Endothelial cell of umbilical vein (primary cell): ENCODE results near the gene AADACL2. TPM values are rescaled to one million over a fixed set of nuclear protein-coding genes. Genes with fewer than 3 reads are reported as not detected.

Experiments used
- BruUV-seq: library from RNA; stranded (reverse); fragments of 400-500 nt; replicated peaks from 2 replicates; lab custom pipeline; 2021; lab: Mats Ljungman, UMichigan
- CTCF ChIA-PET: fragments of 300-600, 350-600 bp; sonication (Branson Sonifier 250); formaldehyde crosslinking; loops from one replicate; lab custom pipeline; 2021; ENCODE audit warnings: antibody characterized with exemption, inconsistent platforms; lab: Charles Lee
- POLR2A ChIA-PET: fragments of 300-600, 350-600 bp; sonication (Branson Sonifier 250); formaldehyde crosslinking; loops from one replicate; lab custom pipeline; 2021; ENCODE audit warnings: antibody characterized with exemption, inconsistent platforms; lab: Charles Lee
- DNase-seq: peaks from one replicate; pipeline ENCODE4 v3.0.0-alpha.2; 2011; ENCODE audit warnings: low read depth, low spot score
- FAIRE-seq: peaks from 2 replicates; lab custom pipeline; 2011; peaks lifted over from hg19 to GRCh38; lab: Jason Lieb, UNC
- H2AFZ ChIP-seq: 2 replicates; pipeline ENCODE4 v1.6.0; 2012; ENCODE audit warnings: low read depth, low read length, control low read depth, inconsistent platforms
- H3K27ac ChIP-seq: 2 replicates; pipeline ENCODE4 v1.5.1; 2011; ENCODE audit warnings: low read depth, mild to moderate bottlenecking, control low read depth, low read length, moderate library complexity; ENCODE audit not compliant: insufficient read depth
- H3K27me3 ChIP-seq, 2 experiments: 2 replicates each; pipeline versions ENCODE4 v1.6.0 to v1.6.1; 2011; ENCODE audit warnings: low read length in 2 of 2, mixed read lengths in 1 of 2; ENCODE audit not compliant: control insufficient read depth in 2 of 2, insufficient read depth in 2 of 2
- H3K36me3 ChIP-seq, 2 experiments: 2 replicates in 1 of 2; 3 replicates in 1 of 2; pipeline ENCODE4 v1.5.1; 2011; ENCODE audit warnings: low read length in 2 of 2, mild to moderate bottlenecking in 1 of 2, moderate library complexity in 1 of 2; ENCODE audit not compliant: control insufficient read depth in 2 of 2, insufficient read depth in 2 of 2; ENCODE audit errors: extremely low read depth in 1 of 2
- H3K4me1 ChIP-seq: 3 replicates; pipeline ENCODE4 v1.5.1; 2011; ENCODE audit warnings: mild to moderate bottlenecking, low read length; ENCODE audit not compliant: control insufficient read depth, insufficient read depth; ENCODE audit errors: extremely low read depth
- H3K4me2 ChIP-seq: 2 replicates; pipeline ENCODE4 v1.6.1; 2011; ENCODE audit warnings: low read length, control low read depth, mixed read lengths; ENCODE audit not compliant: insufficient read depth
- H3K4me3 ChIP-seq, 3 experiments: fragments of 200-600 bp in 1 of 3; sonication (generic), shearing (Covaris generic) in 1 of 3; replicated peaks in 1 of 3; 2 replicates each; pipeline ENCODE4 v1.5.1; 2011 to 2016; ENCODE audit warnings: control low read depth in 3 of 3, low read length in 3 of 3, mild to moderate bottlenecking in 2 of 3, inconsistent platforms in 1 of 3, low read depth in 1 of 3, moderate library complexity in 1 of 3; ENCODE audit not compliant: insufficient read depth in 1 of 3
- H3K79me2 ChIP-seq: 2 replicates; pipeline ENCODE4 v1.6.0; 2012; ENCODE audit warnings: low read length, inconsistent platforms; ENCODE audit not compliant: control insufficient read depth, insufficient read depth
- H3K9ac ChIP-seq: replicated peaks from 2 replicates; pipeline ENCODE3; 2011; ENCODE audit warnings: low read length, control low read depth; ENCODE audit not compliant: insufficient read depth; ENCODE audit errors: extremely low read depth
- H3K9me1 ChIP-seq: replicated peaks from 3 replicates; pipeline ENCODE4 v1.6.0; 2011; ENCODE audit warnings: mild to moderate bottlenecking, low read length; ENCODE audit not compliant: control insufficient read depth, insufficient read depth; ENCODE audit errors: extremely low read depth
- H3K9me3 ChIP-seq: replicated peaks from 2 replicates; pipeline ENCODE4 v1.5.1; 2012; ENCODE audit warnings: low read length, inconsistent platforms; ENCODE audit not compliant: control insufficient read depth, insufficient read depth
- H4K20me1 ChIP-seq: replicated peaks from 2 replicates; pipeline ENCODE3; 2011; ENCODE audit warnings: mild to moderate bottlenecking, low read length; ENCODE audit not compliant: control insufficient read depth, insufficient read depth; ENCODE audit errors: extremely low read depth
- EZH2 ChIP-seq: IDR thresholded peaks from 2 replicates; pipeline ENCODE4 v1.6.1; 2012; ENCODE audit warnings: borderline replicate concordance, low read depth, mild to moderate bottlenecking, moderate library complexity, low read length, inconsistent platforms; ENCODE audit not compliant: severe bottlenecking
- FOS ChIP-seq: IDR thresholded peaks from 2 replicates; pipeline ENCODE4 v1.6.1; 2011; ENCODE audit warnings: mild to moderate bottlenecking, low read length, moderate library complexity, borderline replicate concordance; ENCODE audit not compliant: insufficient read depth
- GATA2 ChIP-seq: IDR thresholded peaks from 2 replicates; pipeline ENCODE4 v1.7.0; 2011; ENCODE audit warnings: low read depth, mild to moderate bottlenecking, moderate library complexity, mixed read lengths, low read length; ENCODE audit not compliant: insufficient read length, insufficient read depth
- JUN ChIP-seq: IDR thresholded peaks from 2 replicates; pipeline ENCODE4 v1.6.1; 2011; ENCODE audit warnings: borderline replicate concordance, low read depth; ENCODE audit not compliant: insufficient read length, insufficient read depth
- MYC ChIP-seq: IDR thresholded peaks from one replicate; pipeline ENCODE4 v1.6.1; 2011; ENCODE audit warnings: mild to moderate bottlenecking, low read depth, low read length
- POLR2A ChIP-seq: IDR thresholded peaks from 2 replicates; pipeline ENCODE4 v1.6.1; 2012; ENCODE audit warnings: low read depth, mild to moderate bottlenecking, control low read depth, low read length
- POLR2AphosphoS5 ChIP-seq: IDR thresholded peaks from 2 replicates; pipeline ENCODE4 v1.6.1; 2012; ENCODE audit warnings: low read depth, mild to moderate bottlenecking, control low read depth, low read length, moderate library complexity; ENCODE audit not compliant: insufficient read depth
- dilution Hi-C: fragments of 300-500 bp; cut with MboI; formaldehyde crosslinking; loops from one replicate; pipeline ENCODE4 v1.15.0; 2019; ENCODE audit warnings: low sequenced_read_pairs; ENCODE audit not compliant: extremely low pct_ligation_motif_present
- intact Hi-C: fragments of 100-400 bp; cut with micrococcal nuclease; formaldehyde crosslinking; loops from one replicate; pipeline ENCODE4 v1.10.0; 2022
- polyA plus RNA-seq, 4 experiments: library from polyadenylated mRNA; depleted of rRNA in 3 of 4; stranded (reverse) in 3 of 4; unstranded in 1 of 4; fragments of >200 nt; gene quantifications; 2 replicates each; pipeline versions ENCODE4 v1.2.1 to v1.2.3, GENCODE V29; 2011 to 2012; ENCODE audit warnings: missing spikeins in 1 of 4
- total RNA-seq: library from RNA; stranded (reverse); gene quantifications from 2 replicates; pipeline ENCODE4 v1.2.3, GENCODE V29; 2021
- TF ChIP-seq, protein P1 (sequence below), 2 donors: IDR thresholded peaks; 1 replicate in 1 of 2; 2 replicates in 1 of 2; pipeline ENCODE4 v1.5.1; 2011; ENCODE audit warnings: low read length in 2 of 2, mild to moderate bottlenecking in 2 of 2, moderate library complexity in 2 of 2, control low read depth in 1 of 2, inconsistent platforms in 1 of 2, low read depth in 1 of 2; ENCODE audit not compliant: insufficient read depth in 1 of 2; ENCODE audit errors: extremely low read depth in 1 of 2
- TF ChIP-seq, protein P2 (sequence below): IDR thresholded peaks from 2 replicates; pipeline ENCODE4 v1.6.1; 2011; ENCODE audit not compliant: insufficient read depth, insufficient read length

The AADACL2 gene
- total and polyA plus RNA-seq, 2 donors (not counting 3 experiments of a cell fraction or from before 2014, with no cell fraction given), result not detected

DNA sequence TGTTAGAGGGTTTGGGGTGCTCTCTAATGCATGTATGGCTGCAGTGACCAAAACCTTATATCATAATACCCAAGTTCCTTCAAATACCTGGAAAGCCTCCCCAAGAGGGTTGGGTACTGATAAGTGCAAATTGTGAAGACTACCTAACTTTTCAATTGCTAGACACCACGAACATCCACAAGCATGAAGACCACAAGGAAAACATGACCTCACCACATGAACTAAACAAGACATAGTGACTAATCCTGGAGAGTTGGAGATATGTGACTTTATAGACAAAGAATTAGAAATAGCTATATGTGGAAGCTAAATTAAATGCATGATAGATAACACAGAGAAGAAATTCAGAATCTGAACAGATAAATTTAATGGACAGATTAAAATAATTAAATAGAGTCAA, 23.9 kb upstream of the AADACL2 start:
- dilution Hi-C loops, result no loop called here
- no peaks in the 10 kb centered on the region for H3K27me3 ChIP-seq
- H2AFZ ChIP-seq, result no peak overlapping the region
- ChIA-PET POLR2A (no interaction called here), CTCF (no interaction called here)
- TF ChIP-seq JUN (no peak), EZH2 (no peak), POLR2AphosphoS5 (no peak), POLR2A (no peak), FOS (no peak), MYC (no peak), GATA2 (no peak)
- TF ChIP-seq, protein P1, sequence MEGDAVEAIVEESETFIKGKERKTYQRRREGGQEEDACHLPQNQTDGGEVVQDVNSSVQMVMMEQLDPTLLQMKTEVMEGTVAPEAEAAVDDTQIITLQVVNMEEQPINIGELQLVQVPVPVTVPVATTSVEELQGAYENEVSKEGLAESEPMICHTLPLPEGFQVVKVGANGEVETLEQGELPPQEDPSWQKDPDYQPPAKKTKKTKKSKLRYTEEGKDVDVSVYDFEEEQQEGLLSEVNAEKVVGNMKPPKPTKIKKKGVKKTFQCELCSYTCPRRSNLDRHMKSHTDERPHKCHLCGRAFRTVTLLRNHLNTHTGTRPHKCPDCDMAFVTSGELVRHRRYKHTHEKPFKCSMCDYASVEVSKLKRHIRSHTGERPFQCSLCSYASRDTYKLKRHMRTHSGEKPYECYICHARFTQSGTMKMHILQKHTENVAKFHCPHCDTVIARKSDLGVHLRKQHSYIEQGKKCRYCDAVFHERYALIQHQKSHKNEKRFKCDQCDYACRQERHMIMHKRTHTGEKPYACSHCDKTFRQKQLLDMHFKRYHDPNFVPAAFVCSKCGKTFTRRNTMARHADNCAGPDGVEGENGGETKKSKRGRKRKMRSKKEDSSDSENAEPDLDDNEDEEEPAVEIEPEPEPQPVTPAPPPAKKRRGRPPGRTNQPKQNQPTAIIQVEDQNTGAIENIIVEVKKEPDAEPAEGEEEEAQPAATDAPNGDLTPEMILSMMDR (IDR thresholded peaks at IDR 0.05; ENCODE audit: extremely low read depth in 1 of 2, insufficient read depth in 1 of 2, low read depth in 1 of 2, low read length in 2 of 2), result no peak
- TF ChIP-seq, protein P2, sequence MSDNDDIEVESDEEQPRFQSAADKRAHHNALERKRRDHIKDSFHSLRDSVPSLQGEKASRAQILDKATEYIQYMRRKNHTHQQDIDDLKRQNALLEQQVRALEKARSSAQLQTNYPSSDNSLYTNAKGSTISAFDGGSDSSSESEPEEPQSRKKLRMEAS, result no peak
- no TSS peak for BruUV-seq
- H3K4me2 ChIP-seq, result no peak overlapping the region
- H3K36me3 ChIP-seq, result no peaks in the 10 kb centered on the region
- DNase-seq (no peak), FAIRE-seq (no peak)
- no peak overlapping the region for H3K4me3 ChIP-seq
- no peak overlapping the region for H3K27ac ChIP-seq
- H3K9ac ChIP-seq, result no peak overlapping the region
- H4K20me1 ChIP-seq, result no peaks in the 10 kb centered on the region
- intact Hi-C loops, result no loop called here
- no peaks in the 10 kb centered on the region for H3K9me3 ChIP-seq
- H3K4me1 ChIP-seq, result no peaks in the 10 kb centered on the region
- H3K9me1 ChIP-seq, result no peaks in the 10 kb centered on the region
- no peaks in the 10 kb centered on the region for H3K79me2 ChIP-seq
